Hematopoietic multipotent progenitor cell treated with erythropoietin and hydrocortisone succinate and interleukin-3 and kit ligand, for 17 days (in vitro differentiated cells): ENCODE data around the gene SLC12A3.

Experiments
- DNase-seq: peaks from one replicate; pipeline ENCODE4 v3.0.0-alpha.2; 2015; ENCODE audit warnings: low spot score

The SLC12A3 gene

GRCh38 chr16:56943761-56944375 lies 78.9 kb downstream of the SLC12A3 start:
- no peak for DNase-seq

DNA sequence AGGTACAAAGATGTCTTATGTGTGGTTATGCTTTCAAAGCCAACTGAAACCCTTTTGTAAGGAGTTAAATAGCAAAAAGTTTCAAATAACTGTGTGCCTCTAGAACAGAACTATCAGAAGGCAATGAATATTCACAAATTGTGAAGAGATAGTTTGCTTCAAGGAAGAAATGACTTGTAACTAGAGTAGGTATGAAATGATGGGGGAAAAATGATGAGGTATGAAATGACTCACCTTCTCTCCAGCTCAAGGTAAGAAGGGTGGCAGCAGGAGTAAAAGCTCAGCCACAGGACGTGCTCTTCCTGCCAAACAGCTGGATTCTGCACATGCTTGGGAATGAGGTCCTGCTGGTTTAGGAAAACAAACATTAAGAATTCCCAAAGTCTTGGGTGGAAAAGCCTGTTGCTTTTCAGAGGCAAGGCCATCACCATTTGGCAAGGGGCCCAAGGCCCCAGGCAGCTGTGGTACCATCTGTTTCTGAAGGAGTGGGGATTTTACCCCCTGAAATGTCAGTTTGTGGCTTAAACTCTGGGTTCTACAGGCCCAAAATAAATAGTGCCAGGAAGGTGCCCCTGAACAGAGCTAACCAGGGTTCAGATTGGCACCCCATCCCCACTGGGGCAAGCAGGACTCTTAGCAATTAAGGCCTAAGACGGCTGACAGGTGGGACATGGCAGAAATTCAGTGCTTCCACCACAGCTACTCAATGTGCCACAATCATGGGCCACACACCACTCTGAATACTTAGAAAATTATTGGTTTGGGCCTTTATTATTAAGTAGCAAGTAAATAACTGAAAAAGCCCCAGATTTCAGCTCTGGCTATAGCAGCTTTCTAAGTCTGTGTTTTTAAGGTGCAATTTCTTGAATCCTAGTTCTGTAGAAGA lies 80.2 kb downstream of the SLC12A3 start:
- no peak for DNase-seq

GRCh38 chr16:56945847-56946527 lies 81.0 kb downstream of the SLC12A3 start:
- DNase-seq, result no peak

GRCh38 chr16:56946767-56947603 lies 82.0 kb downstream of the SLC12A3 start:
- no peak for DNase-seq

GRCh38 chr16:56947604-56947995 lies 82.6 kb downstream of the SLC12A3 start:
- no peak for DNase-seq

DNA sequence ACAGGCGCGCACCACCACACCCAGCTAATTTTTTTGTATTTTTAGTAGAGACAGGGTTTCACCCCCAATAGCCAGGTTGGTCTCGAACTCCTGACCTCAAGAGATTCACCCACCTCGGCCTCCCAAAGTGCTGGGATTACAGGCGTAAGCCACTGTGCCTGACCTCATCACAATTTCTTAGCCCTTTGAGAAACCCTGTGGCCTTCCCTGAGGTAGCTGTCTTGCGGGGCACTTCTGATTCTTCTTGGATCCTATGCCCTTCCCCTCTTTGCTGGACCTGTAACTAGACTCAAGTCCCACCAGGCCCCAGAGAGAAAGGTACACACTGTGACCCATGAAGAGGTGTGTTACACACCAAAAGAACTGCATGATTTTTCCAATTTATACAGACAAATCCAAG lies 83.2 kb downstream of the SLC12A3 start:
- no peak for DNase-seq

GRCh38 chr16:56950051-56950450 lies 85.0 kb downstream of the SLC12A3 start:
- no peak for DNase-seq

DNA sequence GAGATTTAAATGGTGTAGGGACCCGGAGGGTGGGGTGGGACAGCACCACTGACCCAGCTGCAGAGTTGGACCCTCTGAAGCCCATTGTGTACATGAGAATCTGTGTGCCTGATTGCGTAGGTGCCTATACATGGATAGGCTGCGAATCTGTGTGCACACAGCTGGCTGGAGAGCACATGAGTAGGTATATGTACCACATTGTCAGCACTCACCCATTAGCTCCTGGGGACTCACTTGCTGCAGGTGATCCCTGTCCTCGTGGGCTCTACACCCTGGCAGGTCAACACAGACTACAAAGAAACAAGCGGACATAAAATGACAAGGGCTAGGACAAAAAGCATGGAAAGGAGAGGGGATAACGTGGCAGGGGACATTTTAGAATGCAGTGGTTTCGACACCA lies 85.4 kb downstream of the SLC12A3 start:
- DNase-seq, result no peak

GRCh38 chr16:56950881-56951771 lies 86.1 kb downstream of the SLC12A3 start:
- DNase-seq, result peak; percentile 38

- DNase-seq, result no peak
Measured at GRCh38 chr16:56953006-56953405, 88.0 kb downstream of the SLC12A3 start.

GRCh38 chr16:56956076-56956475 lies 91.1 kb downstream of the SLC12A3 start:
- DNase-seq, result no peak

DNA sequence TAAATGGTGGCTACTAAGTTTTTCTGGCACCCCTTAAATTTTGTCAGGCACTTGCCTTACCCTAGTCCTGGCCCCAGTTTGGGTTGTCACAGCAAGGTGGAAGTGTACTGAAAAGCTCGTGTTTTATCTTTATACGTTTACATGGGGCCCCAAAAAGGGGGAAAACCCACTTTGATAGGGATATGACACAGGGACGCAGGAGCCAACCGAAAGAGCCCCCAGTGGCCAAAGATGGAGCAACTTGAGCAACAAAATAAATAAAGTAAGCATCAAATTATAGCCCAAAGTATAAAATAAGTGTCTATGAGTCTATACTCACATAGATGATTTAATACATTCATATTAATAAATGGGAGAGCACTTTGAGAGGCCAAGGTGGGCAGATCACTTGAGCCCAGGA lies 91.7 kb downstream of the SLC12A3 start:
- no peak for DNase-seq

- no peak for DNase-seq
Measured at GRCh38 chr16:56960681-56961281, 95.8 kb downstream of the SLC12A3 start.

GRCh38 chr16:56961386-56961785 lies 96.4 kb downstream of the SLC12A3 start:
- DNase-seq, result no peak

- DNase-seq, result no peak
Measured at GRCh38 chr16:56961851-56962281, 96.9 kb downstream of the SLC12A3 start, which contains the start of gene CETP. TSS of gene CETP (plus strand) at chr16:56961950. CDS start at chr16:56961980, 30 bp downstream.

GRCh38 chr16:56964243-56965148 lies 99.5 kb downstream of the SLC12A3 start:
- DNase-seq, result peak; percentile 92
